Mesothelial cell of epicardium (in vitro differentiated cells): ENCODE data around the gene CLASP2. TPM values are rescaled to one million over a fixed set of nuclear protein-coding genes. Genes with fewer than 3 reads are reported as not detected.

ENCODE experiments used
- DNase-seq, 2 experiments: peaks; one replicate each; pipeline ENCODE4 v3.0.0; 2021; ENCODE audit warnings: low spot score in 2 of 2; ENCODE audit not compliant: unreplicated experiment in 2 of 2
- H3K27ac Mint-ChIP-seq: 2 replicates; pipeline ENCODE4 v1.8.0; 2021; ENCODE audit warnings: mixed read lengths
- H3K27me3 Mint-ChIP-seq: 2 replicates; pipeline ENCODE4 v1.8.0; 2021; ENCODE audit warnings: low read depth, mixed read lengths
- H3K36me3 Mint-ChIP-seq: 2 replicates; pipeline ENCODE4 v1.8.0; 2021; ENCODE audit warnings: mixed read lengths
- H3K4me1 Mint-ChIP-seq: 2 replicates; pipeline ENCODE4 v1.8.0; 2021; ENCODE audit warnings: mixed read lengths
- H3K4me3 Mint-ChIP-seq: 2 replicates; pipeline ENCODE4 v1.8.0; 2021; ENCODE audit warnings: mild to moderate bottlenecking, moderate library complexity, mixed read lengths
- H3K9me3 Mint-ChIP-seq: 2 replicates; pipeline ENCODE4 v1.8.0; 2021; ENCODE audit warnings: mixed read lengths
- CTCF ChIP-seq: fragments of 200-600 bp; sonication (generic); IDR thresholded peaks from one replicate; pipeline ENCODE4 v1.5.0; 2021; ENCODE audit warnings: antibody characterized with exemption; ENCODE audit not compliant: unreplicated experiment
- total RNA-seq: library from RNA; stranded (reverse); gene quantifications from 3 replicates; pipeline ENCODE4 v1.2.1, GENCODE V29; 2021

The CLASP2 gene
- total RNA-seq, 1 donor from 2014 or later: 64.4 TPM

GRCh38 chr3:33636125-33636850 lies 81.8 kb downstream of the CLASP2 start:
- peaks cover 8% of the 10 kb centered on the region for H3K36me3 Mint-ChIP-seq
- H3K27ac Mint-ChIP-seq: no peak overlapping the region
- no peak for DNase-seq

GRCh38 chr3:33634262-33634661 lies 83.8 kb downstream of the CLASP2 start:
- Mint-ChIP-seq H3K27ac (no peak overlapping the region), H3K9me3 (no peaks in the 10 kb centered on the region), H3K27me3 (no peaks in the 10 kb centered on the region), H3K36me3 (peaks cover 5% of the 10 kb centered on the region), H3K4me1 (peaks cover 4% of the 10 kb centered on the region), H3K4me3 (no peak overlapping the region)
- TF ChIP-seq CTCF: no peak
- no peak for DNase-seq

More at GRCh38 chr3:33636125-33636850, 81.8 kb downstream of the CLASP2 start:
- peak; percentile 44 for TF ChIP-seq CTCF
- Mint-ChIP-seq H3K27me3 (no peaks in the 10 kb centered on the region), H3K9me3 (no peaks in the 10 kb centered on the region), H3K4me1 (peaks cover 4% of the 10 kb centered on the region), H3K4me3 (no peak overlapping the region)

GRCh38 chr3:33629219-33629618 lies 88.8 kb downstream of the CLASP2 start:
- H3K4me3 Mint-ChIP-seq: no peak overlapping the region
- H3K27me3 Mint-ChIP-seq: no peaks in the 10 kb centered on the region
- H3K27ac Mint-ChIP-seq: no peak overlapping the region
- H3K36me3 Mint-ChIP-seq: peaks cover 1% of the 10 kb centered on the region
- no peak for TF ChIP-seq CTCF
- no peak for DNase-seq
- H3K9me3 Mint-ChIP-seq: no peaks in the 10 kb centered on the region
- H3K4me1 Mint-ChIP-seq: no peaks in the 10 kb centered on the region

- Mint-ChIP-seq H3K36me3 (peaks cover 18% of the 10 kb centered on the region), H3K27me3 (no peaks in the 10 kb centered on the region), H3K9me3 (no peaks in the 10 kb centered on the region), H3K27ac (no peak overlapping the region), H3K4me1 (no peaks in the 10 kb centered on the region), H3K4me3 (no peak overlapping the region)
- no peak for TF ChIP-seq CTCF
- DNase-seq: no peak
Measured at GRCh38 chr3:33624756-33625155, 93.3 kb downstream of the CLASP2 start.

- no peak overlapping the region for H3K4me3 Mint-ChIP-seq
- no peak overlapping the region for H3K27ac Mint-ChIP-seq
- no peak for TF ChIP-seq CTCF
- peaks cover 15% of the 10 kb centered on the region for H3K36me3 Mint-ChIP-seq
- no peaks in the 10 kb centered on the region for H3K27me3 Mint-ChIP-seq
- no peak for DNase-seq
- no peaks in the 10 kb centered on the region for H3K4me1 Mint-ChIP-seq
- no peaks in the 10 kb centered on the region for H3K9me3 Mint-ChIP-seq
Measured at GRCh38 chr3:33613041-33613440, 105.0 kb downstream of the CLASP2 start.

- Mint-ChIP-seq H3K27ac (no peak overlapping the region), H3K4me3 (no peak overlapping the region), H3K27me3 (no peaks in the 10 kb centered on the region), H3K4me1 (no peaks in the 10 kb centered on the region), H3K9me3 (no peaks in the 10 kb centered on the region), H3K36me3 (peaks cover 13% of the 10 kb centered on the region)
- TF ChIP-seq CTCF: no peak
- DNase-seq: no peak
Measured at GRCh38 chr3:33612607-33613006, 105.4 kb downstream of the CLASP2 start.
